KBM-7 (cell line): ENCODE data around the gene IMMP2L.
"Not testable (repeated sequence)": the region's sequence is repeated elsewhere in the genome, so short reads cannot be mapped to it uniquely, and the experiment has no call there.

ENCODE experiments used
- DNase-seq: peaks from one replicate; pipeline ENCODE4 v3.0.0-alpha.2; 2015
- in situ Hi-C: fragments of 300-500 bp; cut with MboI; formaldehyde crosslinking; loops from 2 replicates; pipeline ENCODE4 v1.14.3; 2020; ENCODE audit warnings: low sequenced_read_pairs, low pct_unique_long_range_greater_than_20kb, mixed read lengths

The IMMP2L gene

DNA sequence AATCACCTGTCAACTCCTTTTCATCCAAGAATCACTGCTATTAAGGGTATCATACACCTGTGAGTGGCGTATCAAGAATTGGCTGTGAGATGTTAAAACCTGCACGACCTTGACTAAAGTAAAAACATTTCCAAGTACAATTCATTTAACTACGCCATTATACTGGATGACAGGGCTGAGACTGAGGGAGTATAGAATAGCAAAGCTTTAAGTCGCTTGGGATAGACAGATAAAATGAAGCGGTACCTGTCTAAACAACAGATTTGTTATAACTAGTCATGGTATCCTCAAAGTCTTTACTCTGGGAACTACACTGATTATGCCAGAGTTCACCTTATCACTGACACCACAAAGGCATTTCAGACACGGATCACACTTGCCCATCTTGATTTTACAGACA is 837.5 kb downstream of the IMMP2L start:
- in situ Hi-C loops, result no loop called here

DNA sequence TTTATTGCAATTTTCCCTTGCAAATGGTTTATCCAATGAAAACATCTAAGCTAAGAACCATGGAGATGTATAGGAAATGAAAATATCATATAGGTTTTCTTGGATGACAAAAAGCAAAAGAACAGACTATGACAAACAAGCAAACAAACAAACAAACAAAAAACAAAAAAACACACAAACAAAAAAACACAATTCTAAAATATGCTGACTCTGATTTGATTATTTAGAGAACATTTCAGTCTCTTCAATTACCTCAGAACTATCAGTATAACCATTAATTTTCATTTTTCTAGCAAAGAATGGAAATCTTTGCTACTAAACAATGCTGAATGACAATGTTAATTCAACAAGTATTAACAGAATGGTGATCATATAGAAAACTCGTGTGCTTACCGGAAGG is 840.9 kb downstream of the IMMP2L start:
- DNase-seq, result no peak
- in situ Hi-C loops, result no loop called here

More for the DNA sequence above, 837.5 kb downstream of the IMMP2L start:
- DNase-seq, result no peak

DNA sequence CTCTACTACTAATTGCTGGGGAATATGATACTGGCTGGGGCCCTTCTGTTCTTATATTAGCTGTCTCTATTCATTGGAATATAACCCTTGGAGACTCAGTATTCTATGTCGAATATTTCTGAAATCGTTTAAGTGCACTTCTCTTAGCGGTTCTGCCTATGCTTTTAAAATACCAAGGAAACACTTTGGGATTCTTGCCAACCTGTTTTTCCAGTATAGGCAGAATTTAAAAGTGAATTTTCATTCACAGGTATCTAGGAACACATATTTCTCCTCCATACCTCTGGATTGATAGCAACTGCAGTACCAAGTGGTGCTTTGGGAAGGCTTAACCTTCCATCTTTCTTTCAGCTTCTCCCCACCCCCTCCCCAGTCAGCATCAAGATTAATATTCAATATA is 841.7 kb downstream of the IMMP2L start:
- in situ Hi-C loops, result no loop called here
- no peak for DNase-seq

DNA sequence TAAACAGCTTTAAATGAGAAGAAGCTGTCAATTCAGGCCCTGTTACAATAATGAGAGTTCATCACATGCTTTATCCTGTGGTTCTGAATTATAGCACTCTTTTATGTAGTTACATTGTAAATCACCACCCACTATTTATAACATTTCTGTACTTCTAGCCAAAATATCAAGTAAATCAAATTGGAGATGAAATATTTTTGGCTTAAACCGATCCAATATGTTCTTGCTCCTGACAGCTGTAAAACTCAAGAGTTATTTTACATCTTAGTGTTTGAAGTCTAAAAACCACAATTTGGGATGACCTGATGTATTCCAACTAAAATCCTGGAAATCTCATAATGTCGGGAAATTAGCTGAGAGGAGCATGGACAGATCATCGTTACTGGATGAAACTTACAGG is 842.6 kb downstream of the IMMP2L start:
- in situ Hi-C loops, result no loop called here

DNA sequence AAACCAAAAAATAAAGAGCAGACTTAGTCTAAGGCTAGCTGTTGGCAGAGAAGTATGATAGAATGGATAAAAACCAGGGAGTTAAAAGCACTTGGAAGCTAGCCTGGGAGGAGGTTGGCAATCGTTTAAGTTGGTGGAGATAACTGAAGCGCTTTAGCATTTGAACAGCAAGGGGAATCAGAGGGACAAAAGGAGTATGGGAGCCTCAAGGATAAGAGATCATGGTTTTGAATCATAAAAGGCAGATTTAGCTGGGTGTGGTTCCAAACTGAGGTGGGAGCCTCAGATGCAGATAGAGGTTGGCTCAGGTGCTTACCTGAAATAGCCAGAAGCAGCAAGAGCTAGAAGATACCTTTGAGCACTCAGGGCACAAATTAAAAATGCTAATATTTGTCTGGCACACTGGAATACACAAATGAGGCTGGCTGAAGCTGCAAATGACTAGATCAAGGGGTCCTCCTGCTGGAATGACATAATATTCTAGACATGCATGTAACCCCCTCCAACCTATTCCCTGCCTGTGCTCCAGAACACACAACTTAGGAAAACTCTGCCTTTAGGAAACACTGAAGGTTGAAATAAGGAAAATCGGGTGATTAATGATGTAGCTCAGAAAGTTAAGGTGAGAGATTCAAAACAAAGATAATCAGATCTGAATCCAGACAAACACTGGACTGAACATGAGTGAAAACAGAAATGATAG is 843.6 kb downstream of the IMMP2L start:
- in situ Hi-C loops, result no loop called here
- no peak for DNase-seq

More for the DNA sequence above, 842.6 kb downstream of the IMMP2L start:
- no peak for DNase-seq

DNA sequence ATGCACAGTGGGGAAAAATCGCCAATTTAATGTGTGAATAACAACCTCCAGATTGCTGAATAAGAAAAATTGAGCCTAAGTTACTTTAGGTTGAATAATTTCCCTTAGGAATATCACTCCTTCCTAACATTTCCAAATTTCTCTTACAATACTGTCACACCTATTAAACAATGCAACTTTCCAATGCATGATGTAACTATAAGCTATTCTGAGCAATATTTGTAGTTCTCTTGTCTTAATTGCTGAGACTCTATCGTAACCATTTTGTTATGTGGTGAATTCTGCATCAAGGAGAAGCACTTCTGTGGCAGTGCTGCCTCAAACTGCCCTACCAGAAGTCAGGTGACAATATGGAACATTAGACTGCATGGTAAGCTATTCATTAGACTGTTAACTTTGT is 858.1 kb downstream of the IMMP2L start:
- in situ Hi-C loops, result no loop called here
- no peak for DNase-seq

DNA sequence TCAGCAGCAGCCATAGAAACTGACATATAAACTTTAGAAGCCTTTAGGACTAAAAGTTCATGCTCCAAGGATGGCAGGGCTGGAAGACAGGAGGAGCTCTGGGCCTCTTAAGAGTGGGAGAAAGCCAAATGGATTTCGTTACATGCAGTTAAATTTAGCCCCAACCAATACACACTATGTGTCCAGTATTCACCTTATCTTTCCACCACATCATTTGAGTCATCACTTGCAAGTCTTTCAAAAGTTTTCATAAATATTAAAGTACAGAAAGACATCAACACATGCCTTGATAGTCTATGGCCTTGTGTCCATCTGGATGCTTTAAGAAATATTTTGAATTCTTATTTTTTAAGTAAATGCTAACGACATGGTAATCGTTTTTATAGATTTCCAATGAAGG is 863.7 kb downstream of the IMMP2L start:
- in situ Hi-C loops, result no loop called here
- DNase-seq, result no peak

DNA sequence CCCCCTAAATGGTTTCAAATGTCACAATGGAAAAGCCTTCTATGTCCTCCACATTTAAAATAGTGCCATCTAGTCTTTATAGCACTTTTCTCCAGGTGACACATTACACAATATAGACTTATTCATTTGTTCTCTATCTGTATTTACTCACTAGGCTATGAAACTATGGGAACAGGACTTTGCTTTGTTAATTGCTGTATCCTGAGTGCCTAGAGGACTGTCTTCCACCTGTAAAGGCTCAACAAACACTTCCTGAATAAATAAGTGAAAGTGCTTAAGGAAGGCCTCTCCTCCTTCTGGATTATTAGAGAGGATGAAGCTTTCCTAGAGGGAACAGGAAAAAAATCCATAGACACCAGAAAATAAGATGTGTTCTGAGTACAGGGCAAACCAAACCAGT is 868.9 kb downstream of the IMMP2L start:
- DNase-seq, result no peak
- in situ Hi-C loops, result no loop called here

DNA sequence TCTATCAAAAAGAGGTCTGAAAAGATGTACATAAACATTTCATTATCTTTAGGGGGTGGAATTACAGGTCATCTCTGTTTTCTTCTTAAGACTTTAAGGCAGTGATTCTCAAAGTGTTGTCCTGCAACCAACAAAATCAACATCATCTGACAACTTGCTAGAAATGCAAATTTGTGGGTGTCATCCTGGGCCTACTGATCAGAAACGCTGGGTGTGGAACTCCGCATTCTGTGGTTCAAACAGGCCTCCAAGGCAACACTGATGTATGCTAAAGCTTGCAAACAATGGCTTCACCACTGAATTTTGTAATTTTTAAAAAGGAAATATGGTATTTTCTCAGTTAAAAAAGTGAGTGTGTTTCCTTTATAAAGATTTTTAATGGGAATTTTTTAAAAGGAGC is 873.4 kb downstream of the IMMP2L start:
- in situ Hi-C loops, result no loop called here
- no peak for DNase-seq

DNA sequence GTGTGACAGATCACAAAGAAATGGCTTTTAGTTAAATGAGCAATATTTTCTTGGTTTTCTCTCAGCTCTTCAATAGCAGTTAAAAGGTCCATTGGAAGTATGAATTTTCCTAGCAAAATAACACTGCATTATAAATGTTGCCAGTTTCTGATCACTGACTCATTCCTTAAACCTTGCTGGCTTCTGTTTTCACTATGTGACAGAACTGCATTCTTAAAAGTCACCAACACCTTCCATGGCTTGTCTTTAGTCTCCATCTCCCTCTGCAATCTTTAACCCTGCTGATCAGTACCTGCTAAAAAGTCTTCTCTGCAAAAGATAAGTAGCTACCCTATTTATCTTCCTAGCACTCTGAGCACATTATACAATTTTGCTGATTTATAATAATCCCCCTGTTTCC is 876.4 kb downstream of the IMMP2L start:
- no peak for DNase-seq
- in situ Hi-C loops, result no loop called here

DNA sequence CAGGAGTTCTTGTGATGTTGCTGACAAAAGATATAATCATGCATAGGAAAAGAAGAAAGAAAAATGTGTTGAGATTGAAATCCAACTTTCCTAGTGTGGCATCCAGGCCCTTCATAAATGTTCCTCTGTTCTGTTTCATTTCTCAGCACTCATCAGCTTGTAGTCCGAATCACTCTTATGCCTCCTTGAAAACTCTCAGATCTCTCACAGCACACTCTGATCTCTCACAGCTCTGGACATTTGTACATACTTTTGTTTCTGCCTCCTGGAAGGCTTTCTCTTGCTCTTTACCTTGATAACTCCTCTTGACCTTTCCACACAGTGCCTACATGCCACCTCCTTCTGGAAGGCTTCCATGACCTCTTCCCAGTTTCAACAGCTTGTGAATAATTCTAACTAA is 880.4 kb downstream of the IMMP2L start:
- DNase-seq, result no peak
- in situ Hi-C loops, result no loop called here

DNA sequence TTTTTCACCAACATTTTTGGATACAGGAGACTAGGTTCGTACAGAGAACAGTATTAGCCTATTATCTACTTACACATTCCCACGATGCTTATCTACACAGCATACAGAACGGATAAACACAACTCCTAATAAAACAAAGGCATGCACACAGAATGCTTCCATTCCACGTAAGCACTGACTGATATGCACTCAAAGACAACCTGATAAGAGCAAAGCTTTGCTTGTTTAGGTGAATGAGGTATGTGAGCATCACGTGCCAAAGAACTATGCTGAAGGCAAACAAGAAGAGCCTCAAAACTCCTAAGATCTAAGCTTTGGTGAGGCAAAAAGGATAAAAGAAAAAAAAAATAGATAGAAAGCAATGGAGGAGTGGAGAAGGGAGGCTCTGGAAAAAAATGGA is 884.9 kb downstream of the IMMP2L start:
- in situ Hi-C loops, result no loop called here
- no peak for DNase-seq

DNA sequence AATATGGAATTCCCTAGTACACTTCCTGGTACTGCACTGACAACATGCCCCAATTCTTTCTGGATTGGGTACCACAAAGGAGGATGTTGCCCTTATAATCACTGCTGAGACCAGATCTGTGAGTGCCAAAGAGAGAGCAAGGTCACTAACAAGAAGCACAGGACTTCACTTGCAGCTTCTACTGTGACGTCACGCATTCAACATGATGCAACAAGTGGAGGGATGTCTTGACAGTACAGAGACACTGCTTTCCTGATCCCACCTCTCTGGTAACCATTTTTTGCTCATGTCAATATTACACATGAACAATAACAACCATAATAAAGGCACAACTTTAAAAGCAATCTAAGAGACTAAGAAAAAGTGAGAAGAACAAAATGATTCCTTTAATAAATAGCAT is 885.5 kb downstream of the IMMP2L start:
- in situ Hi-C loops, result no loop called here

DNA sequence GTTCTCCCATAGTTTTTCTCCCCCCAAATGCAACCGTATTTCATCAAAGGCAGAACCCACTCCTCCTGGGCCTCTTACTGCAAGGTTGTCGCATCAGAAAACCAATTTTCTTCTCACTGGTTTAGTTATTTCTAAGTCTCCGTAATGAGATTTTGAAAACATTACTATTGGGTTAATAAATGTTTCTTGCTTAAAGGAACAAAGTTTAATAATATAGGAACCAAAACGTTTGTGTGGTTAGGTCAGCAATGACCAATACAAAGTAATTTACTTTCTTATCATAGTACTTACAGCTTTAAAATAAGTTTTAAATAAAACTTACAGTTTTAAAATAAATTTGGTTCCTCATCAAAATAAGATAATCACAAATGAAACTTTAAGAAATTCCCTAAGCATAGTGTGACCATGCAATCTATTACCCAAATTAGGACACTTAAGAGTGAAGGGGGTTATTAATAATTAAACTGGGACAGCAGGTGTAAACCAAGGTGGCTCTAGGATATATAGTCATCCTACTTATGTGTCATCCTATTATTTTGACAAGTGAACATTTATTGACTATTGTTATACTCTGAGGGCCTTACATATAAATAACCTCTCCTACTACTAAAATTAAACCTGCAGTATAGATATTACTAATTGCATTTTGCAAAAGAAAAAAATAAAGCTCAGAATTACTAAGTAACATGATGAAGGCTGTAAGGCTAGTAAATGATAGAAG is 886.7 kb downstream of the IMMP2L start:
- DNase-seq, result no peak
- in situ Hi-C loops, result no loop called here

More for the DNA sequence above, 885.5 kb downstream of the IMMP2L start:
- DNase-seq, result no peak

DNA sequence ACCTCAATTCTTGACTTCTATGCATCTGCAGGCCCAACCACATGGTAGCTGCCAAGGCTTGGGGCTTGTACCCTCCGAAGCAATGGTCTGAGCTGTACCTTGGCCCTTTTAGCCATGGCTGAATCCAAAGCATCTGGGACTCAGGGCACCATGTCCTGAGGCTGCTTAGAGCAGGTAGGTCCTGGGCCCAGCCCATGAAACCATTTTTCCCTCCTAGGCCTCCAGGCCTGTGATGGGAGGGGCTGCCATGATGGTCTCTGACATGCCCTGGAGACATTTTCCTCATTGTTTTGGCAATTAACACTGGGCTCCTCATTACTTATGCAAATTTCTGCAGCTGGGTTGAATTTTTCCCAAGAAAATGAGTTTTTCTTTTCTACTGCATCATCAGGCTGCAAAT is 889.1 kb downstream of the IMMP2L start:
- no peak for DNase-seq
- in situ Hi-C loops, result no loop called here

DNA sequence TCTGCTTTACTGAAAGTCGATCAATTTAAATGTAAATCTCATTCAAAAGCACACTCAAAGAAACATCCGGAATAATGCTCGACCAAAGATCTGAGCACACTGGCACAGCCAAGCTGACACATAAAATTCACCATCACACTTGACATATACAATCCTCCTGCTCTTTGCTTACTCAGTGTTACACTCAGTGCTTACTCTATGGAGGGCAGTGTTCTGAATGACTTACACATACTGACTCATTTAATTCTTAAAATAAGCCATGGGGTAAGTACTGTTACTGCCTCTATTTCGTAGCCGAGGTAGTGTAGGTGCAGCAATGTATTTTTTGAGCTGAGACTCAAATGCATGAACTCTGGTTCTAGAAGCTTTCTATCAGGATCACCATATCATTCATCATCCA is 892.9 kb downstream of the IMMP2L start:
- DNase-seq, result no peak
- in situ Hi-C loops, result no loop called here

DNA sequence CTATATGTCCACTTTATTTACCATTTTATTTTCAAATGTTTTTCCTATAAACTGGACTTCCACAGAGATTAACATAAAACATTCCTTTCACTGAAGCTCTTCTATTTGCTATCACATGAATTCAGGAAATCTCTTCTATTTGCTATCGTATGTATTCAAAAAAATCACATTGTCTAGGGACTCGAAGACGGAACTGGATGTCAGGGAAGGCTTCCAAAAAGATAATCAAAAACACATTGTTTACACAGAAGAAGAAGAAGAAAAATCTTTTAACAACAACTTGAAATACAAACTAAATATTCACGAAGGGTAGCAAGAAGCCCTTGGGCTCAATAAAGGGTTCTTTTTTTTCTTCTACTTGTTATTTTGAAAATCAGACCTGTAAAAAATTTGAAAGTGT is 897.5 kb downstream of the IMMP2L start:
- no peak for DNase-seq
- in situ Hi-C loops, result no loop called here

DNA sequence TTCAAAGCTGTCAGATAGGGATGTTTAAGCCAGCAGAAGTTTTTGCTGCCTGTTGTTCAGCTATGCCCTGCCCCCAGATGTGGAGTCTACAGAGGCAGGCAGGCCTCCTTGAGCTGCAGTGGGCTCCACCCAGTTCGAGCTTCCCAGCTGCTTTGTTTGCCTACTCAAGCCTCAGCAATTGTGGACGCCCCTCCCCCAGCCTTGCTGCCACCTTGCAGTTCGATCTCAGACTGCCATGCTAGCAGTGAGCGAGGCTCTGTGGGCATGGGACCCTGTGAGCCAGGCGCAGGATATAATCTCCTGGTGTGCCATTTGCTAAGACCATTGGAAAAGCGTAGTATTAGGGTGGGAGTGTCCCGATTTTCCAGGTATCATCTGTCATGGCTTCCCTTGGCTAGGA is 901.7 kb downstream of the IMMP2L start:
- in situ Hi-C loops, result not testable (repeated sequence)

DNA sequence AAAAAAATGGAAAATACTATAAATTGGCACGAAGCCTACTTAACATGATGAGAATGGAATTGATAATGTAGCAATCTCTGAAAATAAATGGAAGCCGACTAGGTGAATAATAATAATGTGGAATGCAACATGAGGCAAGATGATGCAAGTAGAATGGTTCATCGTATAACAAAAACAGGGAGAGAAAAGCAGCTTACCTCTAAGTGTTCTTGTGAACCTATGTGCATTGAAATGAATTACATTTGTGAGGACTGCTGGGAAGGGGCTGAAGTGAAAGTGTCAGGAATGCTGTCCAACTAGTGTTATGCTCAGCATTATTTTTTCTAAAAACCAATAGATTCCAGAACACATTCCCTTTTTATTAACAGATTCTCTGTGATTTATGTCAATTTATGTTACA is 912.0 kb downstream of the IMMP2L start:
- in situ Hi-C loops, result no loop called here
- DNase-seq, result no peak

More for the DNA sequence above, 901.7 kb downstream of the IMMP2L start:
- DNase-seq, result not testable (repeated sequence)

DNA sequence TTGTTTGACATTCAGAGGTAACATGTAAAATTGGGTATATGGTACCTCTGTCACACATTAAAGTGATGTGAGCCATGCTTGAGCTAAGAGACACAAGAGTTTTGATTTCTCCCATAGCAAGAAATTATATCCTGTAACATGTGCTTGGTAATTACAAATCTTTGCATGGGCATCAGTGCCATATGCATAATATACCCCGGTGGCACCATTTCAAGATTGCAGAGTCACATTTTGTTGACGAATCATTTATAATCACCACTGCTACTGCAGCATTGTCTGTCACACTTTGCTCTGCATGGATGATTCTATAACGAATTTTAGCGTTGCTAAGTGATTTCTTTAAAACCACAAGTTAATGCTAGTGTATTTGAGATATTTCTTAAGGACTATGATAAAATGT is 915.0 kb downstream of the IMMP2L start:
- no peak for DNase-seq
- in situ Hi-C loops, result no loop called here

DNA sequence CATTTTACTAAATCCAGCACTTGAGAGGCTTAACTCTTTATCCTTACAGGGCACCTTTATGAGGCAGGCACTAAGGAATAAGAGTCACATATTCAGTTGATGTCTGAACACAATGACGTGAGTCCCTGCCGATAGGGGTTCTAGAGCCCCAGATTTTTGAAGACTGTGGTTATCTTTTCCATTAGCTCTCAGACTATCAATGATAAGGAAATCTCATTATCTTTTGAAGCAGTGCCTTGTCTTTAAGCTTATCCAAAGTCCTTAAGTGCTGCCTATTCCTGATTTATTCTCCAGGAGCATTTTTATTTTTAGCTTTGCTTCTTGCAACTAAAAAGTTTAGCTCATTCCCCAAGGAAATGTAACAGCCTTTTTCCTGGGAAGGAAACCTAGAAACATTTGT is 915.5 kb downstream of the IMMP2L start:
- DNase-seq, result no peak
- in situ Hi-C loops, result no loop called here
